K562 (cell line): ENCODE data around the gene MCRS1. TPM values are rescaled to one million over a fixed set of nuclear protein-coding genes. Genes with fewer than 3 reads are reported as not detected.

Experiments
- ATAC-seq: fragments of 200-7000 bp; cut with Tn5 transposase; 3 replicates; pipeline ENCODE4 v1.9.1; 2020; ENCODE audit warnings: moderate library complexity
- BruUV-seq: library from RNA; stranded (reverse); fragments of 400-500 nt; replicated peaks from 2 replicates; lab custom pipeline; 2021; lab: Mats Ljungman, UMichigan
- CTCF ChIA-PET: fragments of 300-600 bp; formaldehyde crosslinking; extraction: SDS; loops from one replicate; lab custom pipeline; 2021; ENCODE audit warnings: low intra/inter-chr PET ratio; lab: Yijun Ruan, JAX
- POLR2A ChIA-PET: fragments of 300-600, 350-650 bp; sonication (Branson Sonifier 250); formaldehyde crosslinking; extraction: SDS; loops from one replicate; lab custom pipeline; 2021; ENCODE audit warnings: antibody characterized with exemption, inconsistent platforms; lab: Yijun Ruan, JAX
- DNase-seq, 4 experiments: peaks; one replicate each; pipeline versions ENCODE4 v3.0.0 to v3.0.0-alpha.2; 2011 to 2018; ENCODE audit warnings: low spot score in 3 of 4, mixed read lengths in 3 of 4; ENCODE audit errors: extremely low read depth in 1 of 4
- FAIRE-seq: peaks from 2 replicates; lab custom pipeline; 2011; peaks lifted over from hg19 to GRCh38; lab: Jason Lieb, UNC
- H2AFZ ChIP-seq: 2 replicates; pipeline ENCODE4 v1.6.0; 2011; ENCODE audit warnings: low read depth, low read length, control low read depth, inconsistent platforms
- H3K27ac ChIP-seq: fragments of 200-600 bp; 3 replicates; pipeline ENCODE4 v1.8.0; 2011; ENCODE audit warnings: low read depth, mild to moderate bottlenecking, control low read depth, inconsistent platforms, low read length, moderate library complexity, mixed read lengths; ENCODE audit errors: extremely low read depth
- H3K27me3 ChIP-seq, 2 experiments: fragments of 300-600 bp in 1 of 2; 2 replicates in 1 of 2; 3 replicates in 1 of 2; pipeline versions ENCODE4 v1.6.0 to v1.8.0; 2011; ENCODE audit warnings: inconsistent platforms in 2 of 2, low read length in 2 of 2, mild to moderate bottlenecking in 1 of 2, mixed read lengths in 1 of 2, moderate library complexity in 1 of 2; ENCODE audit not compliant: control insufficient read depth in 2 of 2, insufficient read depth in 2 of 2
- H3K36me3 ChIP-seq: fragments of 300-600 bp; 3 replicates; pipeline ENCODE4 v1.8.0; 2011; ENCODE audit warnings: mild to moderate bottlenecking, low read length, inconsistent platforms; ENCODE audit not compliant: control insufficient read depth, insufficient read depth
- H3K4me1 ChIP-seq, 2 experiments: fragments of 200-600 bp in 1 of 2; replicated peaks in 1 of 2; 2 replicates in 1 of 2; 3 replicates in 1 of 2; pipeline versions ENCODE4 v1.5.1 to v1.8.0; 2011; ENCODE audit warnings: inconsistent platforms in 2 of 2, low read length in 2 of 2, mild to moderate bottlenecking in 1 of 2, mixed read lengths in 1 of 2, moderate library complexity in 1 of 2; ENCODE audit not compliant: control insufficient read depth in 2 of 2, insufficient read depth in 2 of 2
- H3K4me2 ChIP-seq: 2 replicates; pipeline ENCODE4 v1.6.1; 2011; ENCODE audit warnings: low read length, control low read depth, inconsistent platforms, mixed read lengths; ENCODE audit not compliant: insufficient read depth
- H3K4me3 ChIP-seq: fragments of 200-600 bp; sonication (generic), shearing (Covaris generic); 2 replicates; pipeline ENCODE4 v1.5.1; 2016; ENCODE audit warnings: control low read depth, inconsistent platforms
- H3K79me2 ChIP-seq: fragments of 200-600 bp; 3 replicates; pipeline ENCODE4 v1.8.0; 2011; ENCODE audit warnings: low read length, inconsistent platforms; ENCODE audit not compliant: control insufficient read depth, insufficient read depth
- H3K9ac ChIP-seq, 2 experiments: 2 replicates each; pipeline versions ENCODE4 v1.6.0 to v1.6.1; 2011; ENCODE audit warnings: low read depth in 2 of 2, low read length in 2 of 2, control low read depth in 1 of 2, inconsistent platforms in 1 of 2, mild to moderate bottlenecking in 1 of 2, mixed read lengths in 1 of 2; ENCODE audit not compliant: insufficient read depth in 1 of 2
- H3K9me1 ChIP-seq: one replicate; pipeline ENCODE4 v1.6.0; 2011; ENCODE audit warnings: inconsistent platforms, mild to moderate bottlenecking, low read length, moderate library complexity; ENCODE audit not compliant: control insufficient read depth, insufficient read depth
- H3K9me3 ChIP-seq: replicated peaks from 2 replicates; pipeline ENCODE4 v1.5.1; 2011; ENCODE audit warnings: low read depth, low read length, inconsistent platforms; ENCODE audit not compliant: control insufficient read depth, insufficient read depth
- H4K20me1 ChIP-seq: replicated peaks from 2 replicates; pipeline ENCODE4 v1.6.1; 2011; ENCODE audit warnings: low read length, inconsistent platforms, mixed read lengths; ENCODE audit not compliant: control insufficient read depth, insufficient read depth
- E4F1 ChIP-seq: fragments of 250-450 bp; sonication (Bioruptor Pico); IDR thresholded peaks from 2 replicates; pipeline ENCODE4 v1.5.0; 2021; ENCODE audit warnings: mild to moderate bottlenecking, borderline replicate concordance
- PRPF4 ChIP-seq: fragments of 200-400 bp; formaldehyde crosslinking; IDR thresholded peaks from one replicate; pipeline ENCODE4 v1.6.1; 2017; ENCODE audit warnings: low read length, low read depth, mild to moderate bottlenecking; ENCODE audit not compliant: insufficient read depth, poor library complexity, severe bottlenecking
- RBM14 ChIP-seq: fragments of 200-400 bp; formaldehyde crosslinking; IDR thresholded peaks from 2 replicates; pipeline ENCODE4 v1.6.1; 2018; ENCODE audit warnings: low read depth, mild to moderate bottlenecking, low read length, moderate library complexity, borderline replicate concordance; ENCODE audit not compliant: insufficient read depth
- YBX1 ChIP-seq: fragments of 450-650 bp; IDR thresholded peaks from 2 replicates; pipeline ENCODE4 v1.7.1; 2016; ENCODE audit warnings: mild to moderate bottlenecking
- ZBTB26 ChIP-seq: fragments of 450-650 bp; formaldehyde crosslinking; IDR thresholded peaks from 2 replicates; pipeline ENCODE4 v1.4.0; 2022; ENCODE audit warnings: missing genetic modification characterization
- ZBTB33 ChIP-seq: sonication (generic); formaldehyde crosslinking; IDR thresholded peaks from 2 replicates; pipeline ENCODE4 v1.8.1; 2023; ENCODE audit warnings: mild to moderate bottlenecking, missing genetic modification reagents
- ZNF408 ChIP-seq: fragments of 250-450 bp; sonication (Bioruptor Pico); IDR thresholded peaks from 2 replicates; pipeline ENCODE4 v1.4.0; 2020; ENCODE audit warnings: low read depth, mild to moderate bottlenecking, moderate library complexity
- WGBS: fragments of 100-300 bp; shearing (Covaris generic); methylation state at CpG from one replicate; pipeline ENCODE4 v1.1.6; 2016; ENCODE audit warnings: low coverage, mixed read lengths; ENCODE audit not compliant: insufficient coverage; ENCODE audit errors: missing lambda C conversion rate; 5-methylcytosine and 5-hydroxymethylcytosine counted together
- in situ Hi-C: fragments of 300-500 bp; cut with MboI; formaldehyde crosslinking; loops from 4 replicates; pipeline ENCODE4 v1.15.0; 2018; ENCODE audit warnings: inconsistent platforms, mixed read lengths
- intact Hi-C: fragments of 100-400 bp; cut with micrococcal nuclease; formaldehyde crosslinking; loops from 2 replicates; pipeline ENCODE4 v1.14.2; 2022
- polyA plus RNA-seq, 8 experiments: library from polyadenylated mRNA; depleted of rRNA in 4 of 8; stranded (reverse) in 5 of 8; unstranded in 3 of 8; fragments of >200 nt; fragmentation: Nextera tagmentation in 2 of 8; fragmentation: Illumina TruSeq in 1 of 8; extraction: Ambion mirVana in 2 of 8; extraction: Trizol in 1 of 8; gene quantifications; 2 replicates each; pipeline versions ENCODE4 v1.2.1 to v1.2.3, GENCODE V29; 2011 to 2014; ENCODE audit warnings: inconsistent platforms in 1 of 8, missing spikeins in 1 of 8
- total RNA-seq, 7 experiments: library from RNA; depleted of rRNA in 6 of 7; stranded (reverse); fragments of >200 nt in 6 of 7; fragmentation: Illumina TruSeq in 2 of 7; extraction: Trizol in 2 of 7; gene quantifications; 2 replicates each; pipeline versions ENCODE4 v1.2.1 to v1.2.3, GENCODE V29; 2011 to 2021; ENCODE audit warnings: low replicate concordance in 1 of 7
- TF ChIP-seq, protein P1 (sequence below): sonication (generic); formaldehyde crosslinking; IDR thresholded peaks from 2 replicates; pipeline ENCODE4 v1.8.1; 2023; ENCODE audit warnings: mild to moderate bottlenecking, missing genetic modification reagents, moderate library complexity

The MCRS1 gene
- total and polyA plus RNA-seq, 9 of the 15 experiments (the other 6 are each of a cell fraction or from before 2014, with no cell fraction given), result 50.0 to 100 (median 73.2) TPM

DNA sequence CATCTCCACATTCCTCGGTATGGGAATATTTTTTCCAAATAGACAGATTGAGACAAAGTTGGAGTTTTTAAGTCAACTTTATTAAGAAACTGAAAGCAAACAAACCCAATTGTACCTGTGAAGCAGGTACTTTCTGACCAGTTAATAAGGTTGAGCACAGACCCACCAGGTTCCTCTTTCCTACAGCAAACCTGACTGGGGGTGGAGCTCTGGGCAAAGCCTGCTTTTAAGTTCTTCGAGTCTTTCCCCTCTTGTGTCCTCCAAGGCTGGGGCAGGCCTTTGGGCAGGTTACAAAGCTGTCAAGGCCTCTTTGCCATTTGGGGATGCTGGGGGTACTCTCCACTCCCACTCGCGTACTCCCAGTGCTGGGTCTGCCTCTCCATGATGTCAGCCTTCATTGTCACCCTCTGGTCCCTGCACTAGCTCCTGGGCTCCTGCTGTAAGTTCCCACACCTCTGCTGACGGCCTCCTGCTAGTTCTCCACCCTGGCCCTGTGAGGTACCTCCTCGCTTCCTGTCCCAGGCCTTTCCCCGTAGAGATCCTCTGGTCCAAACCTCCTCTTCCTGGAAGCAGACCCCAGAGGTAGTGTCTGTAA, 25.9 kb downstream of the MCRS1 start (continued):
- TF ChIP-seq, protein P1, sequence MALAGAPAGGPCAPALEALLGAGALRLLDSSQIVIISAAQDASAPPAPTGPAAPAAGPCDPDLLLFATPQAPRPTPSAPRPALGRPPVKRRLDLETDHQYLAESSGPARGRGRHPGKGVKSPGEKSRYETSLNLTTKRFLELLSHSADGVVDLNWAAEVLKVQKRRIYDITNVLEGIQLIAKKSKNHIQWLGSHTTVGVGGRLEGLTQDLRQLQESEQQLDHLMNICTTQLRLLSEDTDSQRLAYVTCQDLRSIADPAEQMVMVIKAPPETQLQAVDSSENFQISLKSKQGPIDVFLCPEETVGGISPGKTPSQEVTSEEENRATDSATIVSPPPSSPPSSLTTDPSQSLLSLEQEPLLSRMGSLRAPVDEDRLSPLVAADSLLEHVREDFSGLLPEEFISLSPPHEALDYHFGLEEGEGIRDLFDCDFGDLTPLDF (CRISPR knock-in tag), result no peak
- no peak for TF ChIP-seq PRPF4

- Histone ChIP-seq H3K9ac (no peak overlapping the region), H4K20me1 (0 out of 2 replicates have a peak, but pooled peaks cover 9% of the 10 kb centered on the region), H2AFZ (no peak overlapping the region), H3K4me1 (peaks cover 0 to 46% of the 10 kb centered on the region in 2 experiments; a peak in 4 of 5 replicates), H3K27me3 (peaks cover 14 to 34% of the 10 kb centered on the region in 2 experiments), H3K9me3 (no peaks in the 10 kb centered on the region), H3K27ac (no peak overlapping the region), H3K36me3 (no peaks in the 10 kb centered on the region), H3K4me2 (no peak overlapping the region), H3K9me1 (peaks cover 3% of the 10 kb centered on the region), H3K79me2 (no peaks in the 10 kb centered on the region), H3K4me3 (no peak overlapping the region)
- in situ Hi-C loops, result no loop called here
- WGBS, result 45% methylated on average over 18 of the region's 18 CpGs
- FAIRE-seq (no peak), DNase-seq (no peak), ATAC-seq (no peak)
- ChIA-PET CTCF (no interaction called here), POLR2A (interaction anchor here (0.7 to 1.7 kb wide), 3 partner anchors 9 to 183 kb away, joined by 3 to 8 read pairs (median 3); no protein-coding TSS in a partner anchor)
- BruUV-seq, result no TSS peak
- TF ChIP-seq ZNF408 (CRISPR knock-in tag) (no peak), ZBTB33 (CRISPR knock-in tag) (peak; percentile 31; the same call in 1 of the 2 replicates), E4F1 (CRISPR knock-in tag) (no peak), RBM14 (no peak), YBX1 (no peak), ZBTB26 (CRISPR knock-in tag) (no peak)
- intact Hi-C loops, result no loop called here
Observed at GRCh38 chr12:49541140-49541861, 26.6 kb downstream of the MCRS1 start.
